ENCODE measurements around the gene CSK. TPM values are rescaled to one million over a fixed set of nuclear protein-coding genes. Genes with fewer than 3 reads are reported as not detected.
A peak's percentile ranks its signal among the peaks of the same experiment; 100 is the strongest.

Gene CSK
- total RNA-seq, 1 donor from 2014 or later = 28.4 TPM

DNA sequence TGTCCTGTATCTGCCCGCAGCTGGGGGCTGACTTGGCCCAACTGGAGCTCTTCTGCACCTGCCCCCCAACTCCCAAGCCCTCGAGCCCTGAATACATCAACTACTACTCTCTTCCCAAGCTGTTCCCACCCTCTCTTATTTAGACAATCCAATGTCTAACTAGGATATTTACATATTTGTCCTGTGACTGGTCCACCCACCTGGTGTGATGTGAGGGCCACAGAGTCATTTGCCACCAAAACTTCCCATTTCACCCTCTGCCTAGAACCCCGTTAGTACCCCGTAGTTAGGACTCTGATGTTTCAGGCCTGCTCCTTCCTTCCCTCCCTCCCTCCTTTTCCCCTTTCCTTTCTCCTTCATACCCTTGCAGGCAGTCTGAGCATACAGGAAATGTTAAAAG, 50.9 kb downstream of the CSK start:
- TF ChIP-seq, protein P1, sequence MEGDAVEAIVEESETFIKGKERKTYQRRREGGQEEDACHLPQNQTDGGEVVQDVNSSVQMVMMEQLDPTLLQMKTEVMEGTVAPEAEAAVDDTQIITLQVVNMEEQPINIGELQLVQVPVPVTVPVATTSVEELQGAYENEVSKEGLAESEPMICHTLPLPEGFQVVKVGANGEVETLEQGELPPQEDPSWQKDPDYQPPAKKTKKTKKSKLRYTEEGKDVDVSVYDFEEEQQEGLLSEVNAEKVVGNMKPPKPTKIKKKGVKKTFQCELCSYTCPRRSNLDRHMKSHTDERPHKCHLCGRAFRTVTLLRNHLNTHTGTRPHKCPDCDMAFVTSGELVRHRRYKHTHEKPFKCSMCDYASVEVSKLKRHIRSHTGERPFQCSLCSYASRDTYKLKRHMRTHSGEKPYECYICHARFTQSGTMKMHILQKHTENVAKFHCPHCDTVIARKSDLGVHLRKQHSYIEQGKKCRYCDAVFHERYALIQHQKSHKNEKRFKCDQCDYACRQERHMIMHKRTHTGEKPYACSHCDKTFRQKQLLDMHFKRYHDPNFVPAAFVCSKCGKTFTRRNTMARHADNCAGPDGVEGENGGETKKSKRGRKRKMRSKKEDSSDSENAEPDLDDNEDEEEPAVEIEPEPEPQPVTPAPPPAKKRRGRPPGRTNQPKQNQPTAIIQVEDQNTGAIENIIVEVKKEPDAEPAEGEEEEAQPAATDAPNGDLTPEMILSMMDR (conservative IDR thresholded peaks at IDR 0.05; ENCODE audit: low read depth, low read length) = no peak
- DNase-seq (ENCODE audit: low read depth) = no peak
- H3K4me3 ChIP-seq (ENCODE audit: low read depth, low read length) = no peak overlapping the region

DNA sequence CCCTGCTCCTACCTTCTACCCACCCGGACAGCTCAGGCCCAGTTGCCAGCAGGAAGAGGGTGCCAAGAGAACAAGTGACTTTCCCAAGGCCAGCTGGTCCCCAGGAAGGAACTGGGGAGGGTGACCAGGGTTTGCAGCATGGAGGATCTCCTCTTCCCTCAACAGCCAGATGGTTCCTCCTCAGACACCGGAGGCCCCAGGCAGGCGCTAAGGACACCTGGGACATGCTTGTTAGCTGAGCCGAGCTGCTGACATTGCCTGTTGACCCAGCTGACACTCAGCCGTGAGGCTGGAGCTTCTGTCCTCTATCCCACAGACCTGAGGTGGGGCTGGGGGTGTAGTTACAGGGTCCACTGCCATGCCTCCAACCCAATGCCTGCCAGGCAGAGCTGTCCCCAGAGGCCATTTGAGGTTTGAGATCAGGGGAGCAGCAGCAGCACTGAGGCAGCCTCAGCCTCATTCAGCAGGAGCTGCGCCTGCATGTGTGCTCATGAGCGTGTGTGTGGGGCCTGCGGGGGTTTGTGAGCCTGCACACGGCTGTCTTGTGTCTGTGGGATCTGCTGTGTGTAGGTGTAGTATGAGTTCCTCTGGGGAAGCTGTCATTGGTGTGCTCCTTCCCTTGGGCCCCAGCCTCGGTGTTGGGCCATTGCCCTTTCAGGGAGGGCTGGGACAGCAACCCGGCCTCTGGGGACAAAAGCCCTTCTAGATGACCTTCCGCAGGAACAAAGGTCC, 51.7 kb downstream of the CSK start:
- TF ChIP-seq, protein P1 (conservative IDR thresholded peaks at IDR 0.05; ENCODE audit: low read depth, low read length) = no peak
- no peak for DNase-seq (ENCODE audit: low read depth)
- H3K4me3 ChIP-seq (ENCODE audit: low read depth, low read length) = no peak overlapping the region

GRCh38 chr15:74835312-74835823, 53.5 kb downstream of the CSK start:
- no peak overlapping the region for H3K4me3 ChIP-seq (ENCODE audit: low read depth, low read length)
- no peak for DNase-seq (ENCODE audit: low read depth)
- TF ChIP-seq, protein P1 (conservative IDR thresholded peaks at IDR 0.05; ENCODE audit: low read depth, low read length) = peak; percentile 94

DNA sequence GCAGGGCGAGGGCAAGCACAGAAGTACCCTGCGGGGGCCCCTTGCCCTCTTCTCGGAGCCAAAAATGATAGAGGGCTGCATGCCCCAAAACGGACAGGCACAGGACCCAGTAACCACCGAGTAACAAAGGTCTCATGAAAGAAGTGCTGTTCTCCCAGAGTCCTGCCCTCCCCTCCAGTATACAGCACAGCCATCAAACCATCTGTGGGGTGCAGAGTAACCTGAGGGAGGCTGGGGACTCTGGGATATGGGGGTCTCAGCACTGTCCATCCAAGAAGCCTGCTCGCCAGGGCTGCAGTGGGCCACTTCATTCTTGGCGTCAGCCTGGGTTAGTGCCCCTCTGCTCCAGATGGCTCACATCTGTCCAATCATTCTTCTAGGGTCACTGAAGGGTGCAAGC, 55.0 kb downstream of the CSK start:
- no peak for DNase-seq (ENCODE audit: low read depth)
- TF ChIP-seq, protein P1 (conservative IDR thresholded peaks at IDR 0.05; ENCODE audit: low read depth, low read length) = no peak
- H3K4me3 ChIP-seq (ENCODE audit: low read depth, low read length) = no peak overlapping the region

GRCh38 chr15:74837482-74838136, 55.7 kb downstream of the CSK start:
- DNase-seq (ENCODE audit: low read depth) = no peak
- TF ChIP-seq, protein P1 (conservative IDR thresholded peaks at IDR 0.05; ENCODE audit: low read depth, low read length) = peak; percentile 38
- H3K4me3 ChIP-seq (ENCODE audit: low read depth, low read length) = no peak overlapping the region

DNA sequence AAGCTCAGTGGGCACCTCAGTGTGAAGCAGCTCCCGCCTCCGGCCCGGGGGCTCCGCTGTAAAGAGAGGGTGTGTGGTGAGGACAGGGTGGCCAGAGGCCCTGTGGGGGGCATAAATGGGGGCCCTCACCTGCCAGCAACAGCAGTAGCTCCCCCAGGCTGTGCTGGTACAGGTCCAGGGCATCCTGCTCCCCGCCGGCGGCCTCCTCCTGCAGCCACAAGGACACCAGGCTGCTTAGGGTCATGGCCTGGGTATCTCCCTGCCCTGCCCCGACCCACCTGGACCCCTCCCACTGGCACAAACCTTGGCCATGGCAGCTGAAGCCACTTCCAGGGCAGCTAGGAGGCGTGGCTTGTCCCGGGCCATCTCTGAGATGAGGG, 56.2 kb downstream of the CSK start:
- TF ChIP-seq, protein P1 (conservative IDR thresholded peaks at IDR 0.05; ENCODE audit: low read depth, low read length) = no peak
- no peak for DNase-seq (ENCODE audit: low read depth)
- H3K4me3 ChIP-seq (ENCODE audit: low read depth, low read length) = no peak overlapping the region
